ENCODE data around the gene NOL9.
A peak's percentile ranks its signal among the peaks of the same experiment; 100 is the strongest.

The NOL9 gene

DNA sequence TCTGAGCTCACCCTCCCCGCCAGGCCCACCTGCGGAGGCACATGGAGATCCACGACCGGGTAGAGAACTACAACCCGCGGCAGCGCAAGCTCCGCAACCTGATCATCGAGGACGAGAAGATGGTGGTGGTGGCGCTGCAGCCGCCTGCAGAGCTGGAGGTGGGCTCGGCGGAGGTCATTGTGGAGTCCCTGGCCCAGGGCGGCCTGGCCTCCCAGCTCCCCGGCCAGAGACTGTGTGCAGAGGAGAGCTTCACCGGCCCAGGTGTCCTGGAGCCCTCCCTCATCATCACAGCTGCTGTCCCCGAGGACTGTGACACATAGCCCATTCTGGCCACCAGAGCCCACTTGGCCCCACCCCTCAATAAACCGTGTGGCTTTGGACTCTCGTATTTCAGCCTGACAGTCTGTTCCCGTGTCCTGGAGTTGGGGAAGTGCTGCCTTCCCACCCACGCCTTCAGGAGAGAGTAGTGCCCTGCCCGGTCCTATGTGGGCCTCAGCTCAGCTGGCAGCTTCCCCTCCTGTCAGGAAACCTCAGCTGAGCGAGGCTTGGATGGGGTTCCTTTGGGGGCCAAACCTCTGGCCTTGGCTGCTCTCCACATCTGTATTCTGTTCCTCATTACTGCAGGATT lies 34.7 kb upstream of the NOL9 start:
- no peak for DNase-seq

DNA sequence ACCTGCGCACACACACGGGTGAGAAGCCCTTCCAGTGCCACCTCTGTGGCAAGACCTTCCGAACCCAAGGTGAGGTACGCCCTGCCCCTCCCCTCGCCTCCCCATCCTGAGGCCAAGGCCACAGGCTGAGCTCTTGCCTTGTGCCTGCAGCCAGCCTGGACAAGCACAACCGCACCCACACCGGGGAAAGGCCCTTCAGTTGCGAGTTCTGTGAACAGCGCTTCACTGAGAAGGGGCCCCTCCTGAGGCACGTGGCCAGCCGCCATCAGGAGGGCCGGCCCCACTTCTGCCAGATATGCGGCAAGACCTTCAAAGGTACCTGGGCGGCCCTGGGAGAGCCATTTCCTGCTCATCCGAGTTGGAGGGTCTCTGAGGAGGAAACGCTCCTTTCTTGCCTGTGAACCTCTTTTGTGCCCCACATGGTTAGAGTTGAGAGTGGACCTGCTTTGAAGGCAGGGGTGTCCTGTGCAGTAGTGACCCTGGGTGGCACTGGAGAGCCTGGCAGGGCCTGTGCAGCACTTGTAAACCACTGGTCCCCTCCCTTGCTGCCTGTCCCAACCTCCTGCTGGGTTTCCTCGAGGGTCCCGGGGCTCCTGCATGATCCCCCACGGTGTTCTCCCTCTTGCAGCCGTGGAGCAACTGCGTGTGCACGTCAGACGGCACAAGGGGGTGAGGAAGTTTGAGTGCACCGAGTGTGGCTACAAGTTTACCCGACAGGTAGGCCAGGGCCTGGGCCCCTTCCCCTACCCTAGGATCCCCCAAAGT lies 34.0 kb upstream of the NOL9 start:
- DNase-seq: no peak

DNA sequence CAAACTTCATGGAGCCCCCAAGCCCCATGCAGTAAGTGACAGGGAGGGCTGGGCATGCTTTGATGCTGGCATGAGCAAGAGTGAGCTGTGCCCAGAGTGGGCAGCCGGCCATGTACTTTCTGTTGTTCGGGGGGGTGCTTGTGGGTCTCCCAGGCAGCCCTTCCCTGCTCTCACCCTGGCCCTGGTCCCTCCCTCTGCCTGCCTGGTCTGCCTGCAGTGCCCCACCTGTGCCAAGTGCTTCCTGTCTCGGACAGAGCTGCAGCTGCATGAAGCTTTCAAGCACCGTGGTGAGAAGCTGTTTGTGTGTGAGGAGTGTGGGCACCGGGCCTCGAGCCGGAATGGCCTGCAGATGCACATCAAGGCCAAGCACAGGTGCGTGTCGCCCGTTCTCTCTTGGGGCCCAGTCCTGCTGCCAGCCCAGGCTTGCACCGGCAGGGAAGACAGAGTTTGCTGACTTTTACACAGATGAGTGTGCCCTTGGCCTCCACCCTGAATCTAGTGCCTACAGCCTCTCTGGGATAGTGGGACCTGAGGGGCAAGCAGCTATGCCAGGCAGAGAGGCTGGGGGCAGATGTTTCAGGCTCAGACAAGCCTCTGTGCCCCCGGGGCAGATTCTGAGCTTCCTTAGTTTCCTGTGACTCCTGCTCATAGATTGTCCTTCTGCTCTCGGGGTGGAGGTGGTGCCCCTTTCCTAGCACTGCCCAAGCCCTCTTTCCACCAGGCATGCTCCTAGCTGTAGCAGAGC lies 33.1 kb upstream of the NOL9 start:
- DNase-seq: no peak

DNA sequence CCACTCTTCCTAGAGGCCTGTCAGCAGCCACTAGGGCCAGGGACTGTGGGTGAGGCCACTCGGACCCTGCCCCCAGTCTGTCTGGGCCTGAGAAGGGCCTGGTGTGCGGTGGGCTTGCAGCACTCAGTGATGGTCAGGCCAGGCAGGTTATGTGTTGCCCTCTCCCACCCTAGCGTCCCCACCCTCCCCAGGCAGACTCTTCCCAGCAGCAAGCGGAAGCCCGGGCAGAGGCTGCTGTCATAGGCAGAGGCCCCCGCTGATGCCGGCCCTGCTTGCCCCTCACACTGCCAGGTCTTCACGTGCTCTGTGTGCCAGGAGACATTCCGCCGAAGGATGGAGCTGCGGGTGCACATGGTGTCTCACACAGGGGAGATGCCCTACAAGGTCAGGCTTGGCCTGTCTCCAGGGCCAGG lies 32.1 kb upstream of the NOL9 start:
- DNase-seq: no peak

DNA sequence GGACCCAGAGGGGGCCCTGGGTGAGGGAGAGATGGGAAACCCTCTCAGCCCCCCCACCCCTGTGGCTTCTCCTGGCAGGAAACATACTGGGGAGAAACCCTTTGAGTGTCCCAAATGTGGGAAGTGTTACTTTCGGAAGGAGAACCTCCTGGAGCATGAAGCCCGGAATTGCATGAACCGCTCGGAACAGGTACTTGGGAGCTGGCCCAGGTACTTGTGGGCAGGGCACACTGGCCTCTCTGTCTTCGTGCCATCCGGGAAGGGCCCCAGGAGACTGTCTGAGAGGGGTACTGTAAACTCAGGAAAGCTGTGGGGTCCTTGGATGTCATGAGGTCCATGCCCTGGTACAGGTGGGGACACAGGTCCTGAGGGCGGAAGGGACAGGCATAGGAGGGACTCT lies 31.5 kb upstream of the NOL9 start:
- no peak for DNase-seq

DNA sequence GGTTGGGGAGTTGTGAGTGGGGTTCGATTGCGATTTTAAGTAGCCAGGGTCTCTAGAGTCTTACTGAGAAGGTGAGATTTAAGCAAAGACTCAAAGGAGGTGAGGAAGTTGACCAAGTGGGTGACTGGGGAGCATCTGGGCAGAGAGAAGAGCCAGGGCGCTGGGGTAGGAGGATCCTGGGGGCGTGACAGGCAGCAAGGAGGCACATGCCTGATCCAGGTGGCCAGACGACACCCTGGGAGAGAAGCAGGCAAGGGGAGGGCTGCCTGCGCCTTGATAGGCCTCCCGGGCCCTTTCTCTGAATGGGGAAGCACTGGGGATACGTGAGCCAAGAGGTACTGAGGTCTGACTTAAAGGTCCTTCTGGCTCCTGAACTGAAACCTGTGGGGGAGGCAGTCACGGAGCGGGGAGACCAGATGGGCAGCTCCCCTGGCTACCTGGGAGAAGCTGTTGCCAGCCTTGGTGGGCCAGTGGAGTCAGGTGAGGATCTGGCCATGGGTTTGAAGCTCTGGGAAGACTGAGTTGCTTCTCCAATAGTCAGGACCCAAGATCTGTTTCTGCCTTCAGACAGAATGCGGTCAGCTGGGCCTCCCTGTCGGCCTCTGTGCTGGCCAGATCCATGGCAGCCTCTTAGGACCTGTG lies 30.9 kb upstream of the NOL9 start:
- DNase-seq: no peak

DNA sequence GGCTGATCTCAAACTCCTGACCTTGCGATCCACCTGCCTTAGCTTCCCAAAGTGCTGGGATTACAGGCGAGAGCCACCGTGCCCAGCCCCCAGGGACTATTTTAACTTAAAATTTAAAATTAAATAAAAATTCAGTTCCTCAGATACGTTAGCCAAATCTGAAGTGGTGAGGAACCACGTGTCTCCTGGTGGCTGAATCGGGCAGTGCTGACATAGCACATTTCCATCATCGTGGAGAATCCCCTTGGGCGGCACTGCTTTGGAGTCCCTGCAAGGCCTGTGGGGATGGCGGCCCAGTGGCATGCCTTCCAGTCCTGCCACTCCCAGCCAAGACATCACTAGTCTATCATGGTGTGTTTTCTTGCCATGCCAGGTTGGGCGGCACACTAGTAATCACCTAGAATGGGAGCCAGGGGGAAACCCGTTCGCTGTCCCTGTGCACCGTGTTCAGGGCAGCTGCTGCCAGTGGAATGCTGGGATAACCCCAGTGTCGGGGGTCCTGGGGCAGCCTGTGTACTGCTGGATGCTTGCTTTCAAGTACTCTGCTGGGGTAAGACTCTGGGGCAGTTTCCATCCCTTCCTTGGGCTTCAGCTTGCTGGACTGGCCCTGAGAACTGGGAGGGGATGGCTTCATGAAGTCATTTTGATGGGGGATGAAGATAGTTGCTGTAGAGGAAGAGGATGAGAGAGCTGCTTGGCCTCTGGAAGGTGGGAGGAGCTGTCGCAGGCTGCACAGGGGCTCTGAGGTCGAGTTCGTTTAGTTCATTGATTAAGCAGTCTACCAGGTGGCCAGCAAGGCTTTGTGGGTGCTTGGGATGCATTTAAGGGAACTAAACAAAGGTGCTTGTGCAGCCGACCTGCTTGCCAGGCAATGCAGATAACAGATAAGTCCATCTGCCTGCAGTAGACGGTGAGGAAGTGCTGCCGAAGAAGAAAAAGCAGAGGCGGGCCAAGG lies 30.1 kb upstream of the NOL9 start:
- no peak for DNase-seq

DNA sequence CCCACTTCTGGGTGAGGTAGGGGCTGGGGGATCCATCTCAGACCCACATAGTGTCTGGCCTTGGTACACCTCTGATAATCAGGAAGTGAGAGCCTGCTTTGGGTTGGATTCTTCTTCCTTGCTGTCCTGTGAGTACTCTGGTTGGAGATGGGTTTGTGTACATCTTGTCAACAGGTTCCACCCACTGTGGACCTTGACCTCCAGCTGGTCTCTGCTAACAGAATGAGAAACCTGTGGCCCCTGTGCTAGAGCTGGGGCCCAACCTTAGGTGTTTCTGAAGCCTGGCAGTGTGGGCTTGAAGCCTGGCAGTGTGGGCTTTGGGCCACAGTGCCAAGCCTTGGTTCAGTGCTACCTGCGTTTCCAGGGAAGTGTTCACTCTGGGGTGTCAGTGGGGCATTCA lies 28.1 kb upstream of the NOL9 start:
- no peak for DNase-seq

DNA sequence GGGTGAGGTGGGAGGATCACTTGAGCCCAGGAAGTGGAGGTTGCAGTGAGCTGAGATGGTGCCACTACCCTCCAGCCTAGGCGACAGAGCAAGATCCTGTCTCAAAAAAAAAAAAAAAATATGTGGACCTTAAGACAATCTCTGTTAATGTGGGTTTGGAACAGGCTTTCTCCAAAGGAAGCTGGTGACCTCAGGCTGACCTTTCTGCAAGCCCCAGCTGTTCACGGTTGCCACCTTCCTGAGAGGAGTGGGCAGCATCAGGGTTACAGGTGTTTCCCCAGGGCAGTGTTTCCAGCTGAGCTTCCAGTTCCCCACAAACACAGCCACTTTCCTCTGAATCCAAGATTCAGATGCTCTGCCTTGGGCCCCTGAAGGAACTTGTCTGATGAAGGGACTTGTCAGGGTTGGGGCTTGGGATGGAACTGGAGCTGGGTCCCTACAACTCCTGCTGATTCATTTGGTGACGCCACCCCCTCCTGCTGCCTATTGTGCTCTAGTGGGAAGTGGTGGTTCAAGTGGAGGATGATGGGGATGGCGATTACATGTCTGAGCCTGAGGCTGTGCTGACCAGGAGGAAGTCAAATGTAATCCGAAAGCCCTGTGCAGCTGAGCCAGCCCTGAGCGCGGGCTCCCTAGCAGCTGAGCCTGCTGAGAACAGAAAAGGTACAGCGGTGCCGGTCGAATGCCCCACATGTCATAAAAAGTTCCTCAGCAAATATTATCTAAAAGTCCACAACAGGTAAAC lies 27.4 kb upstream of the NOL9 start:
- peak; percentile 85 to 87 for DNase-seq

DNA sequence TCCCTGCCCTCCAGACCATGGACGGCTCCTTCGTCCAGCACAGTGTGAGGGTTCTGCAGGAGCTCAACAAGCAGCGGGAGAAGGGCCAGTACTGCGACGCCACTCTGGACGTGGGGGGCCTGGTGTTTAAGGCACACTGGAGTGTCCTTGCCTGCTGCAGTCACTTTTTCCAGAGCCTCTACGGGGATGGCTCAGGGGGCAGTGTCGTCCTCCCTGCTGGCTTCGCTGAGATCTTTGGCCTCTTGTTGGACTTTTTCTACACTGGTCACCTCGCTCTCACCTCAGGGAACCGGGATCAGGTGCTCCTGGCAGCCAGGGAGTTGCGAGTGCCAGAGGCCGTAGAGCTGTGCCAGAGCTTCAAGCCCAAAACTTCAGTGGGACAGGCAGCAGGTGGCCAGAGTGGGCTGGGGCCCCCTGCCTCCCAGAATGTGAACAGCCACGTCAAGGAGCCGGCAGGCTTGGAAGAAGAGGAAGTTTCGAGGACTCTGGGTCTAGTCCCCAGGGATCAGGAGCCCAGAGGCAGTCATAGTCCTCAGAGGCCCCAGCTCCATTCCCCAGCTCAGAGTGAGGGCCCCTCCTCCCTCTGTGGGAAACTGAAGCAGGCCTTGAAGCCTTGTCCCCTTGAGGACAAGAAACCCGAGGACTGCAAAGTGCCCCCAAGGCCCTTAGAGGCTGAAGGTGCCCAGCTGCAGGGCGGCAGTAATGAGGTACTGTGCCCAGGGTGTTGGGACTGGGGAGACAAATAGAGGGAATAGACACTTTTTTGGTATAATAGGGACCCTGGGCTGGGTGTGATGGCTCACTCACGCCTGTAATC lies 26.5 kb upstream of the NOL9 start:
- peak; percentile 18 to 27 for DNase-seq

DNA sequence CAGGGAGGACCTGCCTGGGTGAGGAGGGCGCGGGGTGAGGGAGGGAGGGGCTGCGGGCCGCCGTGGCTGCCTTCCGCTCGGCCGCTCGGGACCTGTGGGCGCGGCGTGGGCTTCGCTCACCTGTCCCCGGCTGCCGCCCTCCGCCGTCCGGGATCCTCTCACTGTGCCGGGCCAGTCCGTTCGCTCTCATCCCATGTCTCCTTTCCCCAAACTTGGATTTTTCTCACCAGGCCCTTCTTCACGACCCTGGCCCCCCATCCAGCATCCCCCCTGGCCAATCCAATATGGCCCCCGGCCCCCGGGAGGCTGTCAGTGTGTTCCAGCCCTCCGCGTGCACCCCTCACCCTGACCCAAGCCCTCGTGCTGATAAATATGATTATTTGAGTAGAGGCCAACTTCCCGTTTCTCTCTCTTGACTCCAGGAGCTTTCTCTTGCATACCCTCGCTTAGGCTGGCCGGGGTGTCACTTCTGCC lies 25.8 kb upstream of the NOL9 start:
- DNase-seq: peak; percentile 48 to 53

DNA sequence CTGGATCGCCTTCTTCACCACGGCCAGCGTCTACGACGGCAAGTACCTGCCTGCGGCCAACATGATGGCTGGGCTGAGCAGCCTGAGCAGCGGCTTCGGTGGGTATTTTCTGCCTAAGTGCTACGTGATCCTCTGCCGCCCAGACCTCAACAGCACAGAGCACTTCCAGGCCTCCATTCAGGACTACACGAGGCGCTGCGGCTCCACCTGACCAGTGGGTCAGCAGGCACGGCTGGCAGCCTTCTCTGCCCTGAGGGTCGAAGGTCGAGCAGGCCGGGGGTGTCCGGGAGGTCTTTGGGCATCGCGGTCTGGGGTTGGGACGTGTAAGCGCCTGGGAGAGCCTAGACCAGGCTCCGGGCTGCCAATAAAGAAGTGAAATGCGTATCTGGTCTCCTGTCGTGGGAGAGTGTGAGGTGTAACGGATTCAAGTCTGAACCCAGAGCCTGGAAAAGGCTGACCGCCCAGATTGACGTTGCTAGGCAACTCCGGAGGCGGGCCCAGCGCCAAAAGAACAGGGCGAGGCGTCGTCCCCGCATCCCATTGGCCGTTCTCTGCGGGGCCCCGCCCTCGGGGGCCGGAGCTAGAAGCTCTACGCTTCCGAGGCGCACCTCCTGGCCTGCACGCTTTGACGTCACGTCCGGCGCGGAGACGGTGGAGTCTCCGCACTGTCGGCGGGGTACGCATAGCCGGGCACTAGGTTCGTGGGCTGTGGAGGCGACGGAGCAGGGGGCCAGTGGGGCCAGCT lies 25.2 kb upstream of the NOL9 start, which contains the start of gene ZBTB48:
TSS of gene ZBTB48 (plus strand) at position 621 of the 745 bp plus-strand sequence. CDS start 616 bp downstream, outside the sequence.
- DNase-seq: peak; percentile 94 to 97

DNA sequence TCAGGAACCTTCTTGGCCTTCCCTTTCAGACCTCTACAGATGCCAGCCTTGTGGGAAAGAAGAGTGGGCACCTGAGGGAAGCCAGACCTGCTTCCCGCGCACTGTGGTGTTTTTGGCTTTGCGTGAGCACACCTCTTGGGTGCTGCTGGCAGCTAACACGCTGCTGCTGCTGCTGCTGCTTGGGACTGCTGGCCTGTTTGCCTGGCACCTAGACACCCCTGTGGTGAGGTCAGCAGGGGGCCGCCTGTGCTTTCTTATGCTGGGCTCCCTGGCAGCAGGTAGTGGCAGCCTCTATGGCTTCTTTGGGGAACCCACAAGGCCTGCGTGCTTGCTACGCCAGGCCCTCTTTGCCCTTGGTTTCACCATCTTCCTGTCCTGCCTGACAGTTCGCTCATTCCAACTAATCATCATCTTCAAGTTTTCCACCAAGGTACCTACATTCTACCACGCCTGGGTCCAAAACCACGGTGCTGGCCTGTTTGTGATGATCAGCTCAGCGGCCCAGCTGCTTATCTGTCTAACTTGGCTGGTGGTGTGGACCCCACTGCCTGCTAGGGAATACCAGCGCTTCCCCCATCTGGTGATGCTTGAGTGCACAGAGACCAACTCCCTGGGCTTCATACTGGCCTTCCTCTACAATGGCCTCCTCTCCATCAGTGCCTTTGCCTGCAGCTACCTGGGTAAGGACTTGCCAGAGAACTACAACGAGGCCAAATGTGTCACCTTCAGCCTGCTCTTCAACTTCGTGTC lies 24.5 kb upstream of the NOL9 start:
- DNase-seq: no peak

DNA sequence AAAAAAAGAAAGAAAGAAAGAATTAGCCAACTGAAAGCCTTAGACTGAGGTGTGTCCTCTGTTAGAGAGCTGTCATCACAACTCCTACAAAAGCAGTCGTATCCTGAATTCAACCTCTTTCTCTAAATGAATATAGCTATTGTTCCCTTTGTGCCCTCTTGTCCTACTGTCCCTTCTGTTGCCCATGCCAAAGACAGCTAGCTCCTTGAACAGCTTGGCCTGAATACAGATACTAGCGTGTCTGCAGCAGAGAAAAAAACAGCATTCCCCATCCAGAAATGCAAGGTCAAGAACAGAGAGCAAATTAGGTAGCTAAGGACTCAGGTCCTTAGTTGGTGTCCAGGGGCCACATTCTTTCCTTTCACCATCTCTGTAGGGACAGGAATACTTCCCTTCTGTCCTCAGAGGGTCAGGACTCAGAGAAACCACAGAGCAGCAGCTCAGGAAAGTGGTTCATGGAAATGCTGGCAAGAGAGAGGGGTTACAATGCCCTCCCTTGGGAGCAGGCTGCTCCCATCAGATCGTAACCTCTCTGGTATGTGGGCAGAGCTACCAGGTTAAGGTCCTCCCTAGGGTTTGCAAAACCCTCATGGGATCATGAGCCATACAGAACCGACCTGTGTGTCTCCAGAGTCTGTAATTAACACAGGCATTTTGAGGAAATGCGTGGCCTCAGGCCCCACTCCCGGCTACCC lies 23.7 kb upstream of the NOL9 start:
- no peak for DNase-seq

DNA sequence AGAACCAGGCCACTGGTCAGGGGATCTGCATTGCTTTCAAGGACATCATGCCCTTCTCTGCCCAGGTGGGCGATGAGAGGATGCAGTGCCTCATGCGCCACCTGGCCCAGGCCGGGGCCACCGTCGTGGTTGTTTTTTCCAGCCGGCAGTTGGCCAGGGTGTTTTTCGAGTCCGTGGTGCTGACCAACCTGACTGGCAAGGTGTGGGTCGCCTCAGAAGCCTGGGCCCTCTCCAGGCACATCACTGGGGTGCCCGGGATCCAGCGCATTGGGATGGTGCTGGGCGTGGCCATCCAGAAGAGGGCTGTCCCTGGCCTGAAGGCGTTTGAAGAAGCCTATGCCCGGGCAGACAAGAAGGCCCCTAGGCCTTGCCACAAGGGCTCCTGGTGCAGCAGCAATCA lies 20.5 kb upstream of the NOL9 start:
- no peak for DNase-seq

DNA sequence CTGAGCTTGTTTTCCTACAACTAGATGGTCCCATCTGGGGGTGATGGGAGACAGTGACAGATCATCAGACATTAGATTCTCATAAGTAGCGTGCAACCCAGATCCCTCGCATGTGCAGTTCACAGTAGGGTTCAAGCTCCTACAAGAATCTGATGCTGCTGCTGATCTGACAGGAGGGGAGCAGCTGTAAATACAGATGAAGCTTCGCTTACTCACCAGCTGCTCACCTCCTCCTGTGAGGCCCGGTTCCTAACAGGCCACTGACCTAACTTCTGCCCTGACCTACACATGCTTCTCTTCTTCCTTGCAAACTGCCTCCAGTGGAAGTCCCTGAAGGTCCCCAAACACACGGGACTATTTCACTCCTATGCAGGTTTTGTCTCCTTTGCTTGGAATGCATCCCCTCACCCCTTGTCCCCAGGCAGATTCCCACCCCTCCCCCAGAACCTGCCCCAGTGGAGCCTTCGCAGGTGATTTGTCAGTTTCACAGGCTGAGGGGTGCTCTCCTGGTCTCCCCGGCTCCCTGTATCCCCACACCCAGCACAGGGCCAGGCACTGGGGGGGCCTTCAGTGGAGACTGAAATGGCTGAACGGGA lies 19.8 kb upstream of the NOL9 start:
- no peak for DNase-seq

DNA sequence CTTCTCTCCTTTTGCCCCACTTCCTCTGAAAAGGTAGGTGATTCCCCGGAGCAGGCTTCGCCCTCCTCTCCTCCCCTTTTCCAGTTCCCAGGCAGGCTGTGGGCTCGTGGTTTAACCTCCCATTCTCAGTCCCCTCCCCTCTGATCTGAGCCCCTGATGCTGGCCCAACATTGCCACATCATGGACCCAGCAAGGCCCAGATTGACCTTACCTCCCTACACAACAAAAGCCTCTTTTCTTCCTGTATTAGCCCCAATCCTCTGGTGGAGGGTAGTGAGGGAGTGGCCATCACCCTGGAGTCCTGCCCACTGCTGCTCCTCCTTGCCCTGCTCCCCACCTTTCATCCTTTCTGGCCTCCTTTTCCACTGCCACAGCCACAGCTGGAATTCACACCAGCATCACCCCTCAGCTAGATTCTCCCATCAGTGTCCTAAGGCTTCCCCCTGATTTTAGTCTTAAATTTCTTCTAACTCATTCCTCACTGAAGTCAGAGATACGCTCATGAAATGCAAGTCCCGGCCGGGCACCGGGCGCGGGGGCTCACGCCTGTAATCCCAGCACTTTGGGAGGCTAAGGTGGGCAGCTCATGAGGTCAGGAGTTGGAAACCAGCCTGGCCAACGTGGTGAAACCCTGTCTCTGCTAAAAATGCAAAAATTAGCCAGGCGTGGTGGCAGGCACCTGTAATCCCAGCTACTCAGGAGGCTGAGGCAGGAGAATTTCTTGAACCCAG lies 18.5 kb upstream of the NOL9 start:
- DNase-seq: no peak

All from AML-193 (cell line).